GM10248 (cell line): ENCODE data around the gene LAD1.

Experiments used
- CTCF ChIA-PET: fragments of 300-600 bp; sonication (Branson Sonifier 250); formaldehyde crosslinking; extraction: SDS; loops from one replicate; lab custom pipeline; 2021; ENCODE audit warnings: antibody characterized with exemption; lab: Yijun Ruan, JAX
- POLR2A ChIA-PET: fragments of 350-650 bp; sonication (Branson Sonifier 250); formaldehyde crosslinking; extraction: SDS; loops from one replicate; lab custom pipeline; 2020; ENCODE audit warnings: antibody characterized with exemption; lab: Yijun Ruan, JAX
- DNase-seq: peaks from one replicate; pipeline ENCODE4 v3.0.0; 2012; ENCODE audit errors: extremely low spot score
- CTCF ChIP-seq: IDR thresholded peaks from 2 replicates; pipeline ENCODE4 v1.5.1; 2012; ENCODE audit warnings: mild to moderate bottlenecking, low read depth; ENCODE audit errors: extremely low read depth, missing control alignments, control extremely low read depth

The LAD1 gene

GRCh38 chr1:201332021-201332420, 67.1 kb downstream of the LAD1 start:
- ChIA-PET POLR2A (no interaction called here), CTCF (no interaction called here)
- no peak for TF ChIP-seq CTCF
- no peak for DNase-seq

GRCh38 chr1:201331166-201331565, 68.0 kb downstream of the LAD1 start:
- no peak for DNase-seq
- ChIA-PET POLR2A (no interaction called here), CTCF (interaction anchor here (1.3 to 5.1 kb wide), 3 partner anchors 16 to 49 kb away, joined by 3 to 14 read pairs (median 11); no protein-coding TSS in a partner anchor)
- no peak for TF ChIP-seq CTCF
